T-helper 2 cell treated with Interferon-gamma antibody and Interleukin-4, amounts not matched to agents 5 μg/mL and 100 μg/mL, for 36 hours (primary cell): Measurements from ENCODE around the gene NSL1.
A peak's percentile ranks its signal among the peaks of the same experiment; 100 is the strongest.
"Not testable (repeated sequence)": the region's sequence is repeated elsewhere in the genome, so short reads cannot be mapped to it uniquely, and the experiment has no call there.

Source experiments
- DNase-seq: peaks from one replicate; pipeline ENCODE4 v3.0.0; 2021; ENCODE audit warnings: low spot score
- H3K27ac Mint-ChIP-seq: one replicate; pipeline ENCODE4 v1.8.0; 2021; ENCODE audit warnings: mild to moderate bottlenecking, mixed read lengths
- H3K27me3 Mint-ChIP-seq: one replicate; pipeline ENCODE4 v1.8.0; 2021; ENCODE audit warnings: low read depth, mixed read lengths
- H3K36me3 Mint-ChIP-seq: one replicate; pipeline ENCODE4 v1.8.0; 2021; ENCODE audit warnings: low read depth, mixed read lengths
- H3K4me1 Mint-ChIP-seq: one replicate; pipeline ENCODE4 v1.8.0; 2021; ENCODE audit warnings: low read depth, mixed read lengths
- H3K4me3 Mint-ChIP-seq: one replicate; pipeline ENCODE4 v1.8.0; 2022; ENCODE audit warnings: mild to moderate bottlenecking, moderate library complexity, mixed read lengths
- H3K9me3 Mint-ChIP-seq: one replicate; pipeline ENCODE4 v1.8.0; 2021; ENCODE audit warnings: mixed read lengths

Gene NSL1, protein sequence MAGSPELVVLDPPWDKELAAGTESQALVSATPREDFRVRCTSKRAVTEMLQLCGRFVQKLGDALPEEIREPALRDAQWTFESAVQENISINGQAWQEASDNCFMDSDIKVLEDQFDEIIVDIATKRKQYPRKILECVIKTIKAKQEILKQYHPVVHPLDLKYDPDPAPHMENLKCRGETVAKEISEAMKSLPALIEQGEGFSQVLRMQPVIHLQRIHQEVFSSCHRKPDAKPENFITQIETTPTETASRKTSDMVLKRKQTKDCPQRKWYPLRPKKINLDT

DNA sequence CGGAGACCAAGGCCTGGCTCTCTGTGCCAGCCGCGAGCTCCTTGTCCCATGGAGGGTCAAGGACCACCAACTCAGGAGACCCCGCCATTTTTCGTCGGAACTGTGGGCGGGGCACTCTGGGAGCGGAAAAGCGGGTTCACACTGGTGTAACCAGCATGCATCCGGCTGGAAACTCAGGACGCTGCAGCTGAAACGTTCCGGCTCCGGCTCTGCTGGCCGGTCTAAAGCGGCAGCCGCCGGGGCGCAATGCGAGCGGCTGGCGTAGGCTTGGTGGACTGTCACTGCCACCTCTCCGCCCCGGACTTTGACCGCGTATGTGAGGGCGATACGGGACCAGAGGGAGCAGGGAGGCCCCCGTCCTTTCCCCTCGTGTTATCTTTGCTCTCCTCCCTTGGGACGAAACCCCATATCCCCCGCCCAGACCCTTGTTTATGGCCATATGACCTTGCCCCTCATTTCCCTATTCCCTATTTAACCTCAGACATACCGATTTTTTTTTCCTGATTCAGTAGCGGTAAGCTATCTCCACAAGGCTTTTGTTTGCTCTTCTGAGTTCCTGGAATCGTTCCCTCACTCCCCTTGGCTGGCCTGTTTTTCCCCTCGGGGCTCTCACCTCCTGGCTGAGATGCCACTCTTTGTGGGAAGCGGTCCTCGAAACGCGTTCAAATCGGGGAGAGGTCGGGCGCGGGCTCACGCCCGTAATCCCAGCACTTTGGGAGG lies at the start of gene NSL1, which contains the start of gene TATDN3:
TSS of gene NSL1 (minus strand) at position 102 of the 720 bp plus-strand sequence. CDS start at position 88, 14 bp downstream.
TSS of gene TATDN3 (plus strand) at position 219 of the 720 bp plus-strand sequence. CDS start at position 247, 28 bp downstream.
- H3K36me3 Mint-ChIP-seq: peaks cover 28% of the 10 kb centered on the region
- H3K4me3 Mint-ChIP-seq: peak within 1 kb of the TSS; percentile 100
- H3K4me1 Mint-ChIP-seq: peaks cover 25% of the 10 kb centered on the region

GRCh38 chr1:212838145-212838544 lies 46.6 kb upstream of the NSL1 start:
- H3K9me3 Mint-ChIP-seq: no peaks in the 10 kb centered on the region
- no peak for DNase-seq
- H3K27ac Mint-ChIP-seq: no peak overlapping the region
- no peaks in the 10 kb centered on the region for H3K36me3 Mint-ChIP-seq
- H3K4me3 Mint-ChIP-seq: no peak overlapping the region
- peaks cover 4% of the 10 kb centered on the region for H3K4me1 Mint-ChIP-seq
- peaks cover 3% of the 10 kb centered on the region for H3K27me3 Mint-ChIP-seq

More for the DNA sequence above, at the start of gene NSL1, which contains the start of gene TATDN3:
- Mint-ChIP-seq H3K9me3 (peaks cover 4% of the 10 kb centered on the region), H3K27me3 (no peaks in the 10 kb centered on the region), H3K27ac (peak within 1 kb of the TSS; percentile 98)
- peak; percentile 93 for DNase-seq

GRCh38 chr1:212833211-212834207 lies 41.9 kb upstream of the NSL1 start:
- not testable (repeated sequence) for H3K27ac Mint-ChIP-seq, H3K4me1 Mint-ChIP-seq, H3K27me3 Mint-ChIP-seq, H3K4me3 Mint-ChIP-seq, H3K36me3 Mint-ChIP-seq, DNase-seq, H3K9me3 Mint-ChIP-seq

GRCh38 chr1:212828395-212828794 lies 36.8 kb upstream of the NSL1 start:
- Mint-ChIP-seq H3K36me3 (peaks cover 6% of the 10 kb centered on the region), H3K27ac (no peak overlapping the region), H3K4me1 (peaks cover 4% of the 10 kb centered on the region), H3K27me3 (peaks cover 6% of the 10 kb centered on the region), H3K4me3 (no peak overlapping the region), H3K9me3 (peaks cover 18% of the 10 kb centered on the region)
- no peak for DNase-seq

- Mint-ChIP-seq H3K27ac (no peak overlapping the region), H3K4me3 (no peak overlapping the region), H3K9me3 (peaks cover 18% of the 10 kb centered on the region), H3K36me3 (peaks cover 6% of the 10 kb centered on the region), H3K4me1 (peaks cover 4% of the 10 kb centered on the region), H3K27me3 (peaks cover 6% of the 10 kb centered on the region)
- DNase-seq: no peak
These were observed 36.3 kb upstream of the NSL1 start for GRCh38 chr1:212827831-212828278.

- Mint-ChIP-seq H3K4me1 (peaks cover 4% of the 10 kb centered on the region), H3K36me3 (peaks cover 6% of the 10 kb centered on the region), H3K27ac (no peak overlapping the region), H3K27me3 (peaks cover 6% of the 10 kb centered on the region), H3K4me3 (no peak overlapping the region), H3K9me3 (peaks cover 18% of the 10 kb centered on the region)
- DNase-seq: no peak
These were observed 35.7 kb upstream of the NSL1 start for GRCh38 chr1:212827171-212827776.

DNA sequence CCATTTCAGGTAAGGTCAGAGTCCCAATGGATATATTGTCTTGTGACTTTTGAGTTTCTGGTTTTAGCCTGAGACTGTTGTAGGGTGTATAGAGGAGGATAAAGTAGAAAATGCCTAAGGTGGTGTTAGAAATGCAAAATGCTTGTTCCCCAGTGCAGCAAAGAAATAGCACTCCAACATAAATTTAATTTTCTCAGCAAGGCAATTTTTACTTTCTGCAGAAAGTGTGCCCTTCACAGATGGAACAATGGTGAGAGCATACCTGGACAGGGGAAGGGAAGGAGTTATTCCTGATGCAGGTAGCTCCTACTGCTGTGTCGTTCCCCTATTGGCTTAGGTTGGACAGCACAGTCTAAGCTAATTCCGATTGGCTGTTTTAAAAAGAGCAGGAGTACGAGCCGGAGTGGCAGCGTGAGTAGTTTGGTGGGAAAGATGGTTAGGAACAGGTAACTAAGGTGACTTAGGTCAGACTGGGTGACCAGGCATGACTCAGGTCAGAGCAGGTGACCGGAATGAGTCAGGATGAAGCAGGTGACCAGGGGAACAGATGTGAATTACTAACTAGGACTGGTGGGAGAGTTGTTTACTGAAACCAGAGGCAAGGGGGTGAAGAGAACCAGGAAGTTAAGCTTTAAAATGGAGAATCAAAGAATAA lies 34.3 kb upstream of the NSL1 start:
- H3K4me3 Mint-ChIP-seq: no peak overlapping the region
- DNase-seq: no peak
- H3K36me3 Mint-ChIP-seq: peaks cover 6% of the 10 kb centered on the region
- H3K27me3 Mint-ChIP-seq: peaks cover 6% of the 10 kb centered on the region
- peaks cover 18% of the 10 kb centered on the region for H3K9me3 Mint-ChIP-seq
- peak overlapping the region; percentile 31 for H3K27ac Mint-ChIP-seq
- H3K4me1 Mint-ChIP-seq: no peaks in the 10 kb centered on the region

GRCh38 chr1:212824201-212824600 lies 32.6 kb upstream of the NSL1 start:
- H3K4me1 Mint-ChIP-seq: peaks cover 3% of the 10 kb centered on the region
- peaks cover 6% of the 10 kb centered on the region for H3K36me3 Mint-ChIP-seq
- peaks cover 9% of the 10 kb centered on the region for H3K27me3 Mint-ChIP-seq
- peaks cover 18% of the 10 kb centered on the region for H3K9me3 Mint-ChIP-seq
- H3K27ac Mint-ChIP-seq: no peak overlapping the region
- H3K4me3 Mint-ChIP-seq: no peak overlapping the region
- DNase-seq: no peak

- peaks cover 6% of the 10 kb centered on the region for H3K27me3 Mint-ChIP-seq
- H3K4me3 Mint-ChIP-seq: no peak overlapping the region
- no peak overlapping the region for H3K27ac Mint-ChIP-seq
- no peak for DNase-seq
- peaks cover 6% of the 10 kb centered on the region for H3K36me3 Mint-ChIP-seq
- peaks cover 3% of the 10 kb centered on the region for H3K4me1 Mint-ChIP-seq
- peaks cover 18% of the 10 kb centered on the region for H3K9me3 Mint-ChIP-seq
These were observed 31.4 kb upstream of the NSL1 start for GRCh38 chr1:212822956-212823355.

DNA sequence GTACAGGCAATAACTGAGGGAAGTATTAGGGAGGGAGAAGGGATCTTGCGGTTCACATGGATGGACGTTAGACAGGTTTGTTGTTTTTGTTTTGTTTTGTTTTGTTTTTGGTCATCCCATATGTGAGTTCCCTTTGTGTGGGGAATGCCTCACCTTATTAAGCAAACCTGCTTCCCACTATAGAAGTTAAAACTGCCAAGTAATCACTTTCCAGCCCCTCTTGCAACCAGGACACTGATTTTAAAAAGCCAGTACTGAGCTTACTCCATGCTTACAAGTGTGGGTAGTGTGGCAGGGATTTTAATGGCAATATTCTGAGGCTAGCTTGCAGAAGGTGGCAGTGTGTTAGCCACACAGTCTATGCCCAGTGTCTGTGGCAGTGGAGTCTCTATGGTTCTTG lies 29.4 kb upstream of the NSL1 start:
- no peak overlapping the region for H3K27ac Mint-ChIP-seq
- H3K36me3 Mint-ChIP-seq: peaks cover 8% of the 10 kb centered on the region
- H3K4me1 Mint-ChIP-seq: peaks cover 3% of the 10 kb centered on the region
- H3K27me3 Mint-ChIP-seq: peaks cover 3% of the 10 kb centered on the region
- peaks cover 15% of the 10 kb centered on the region for H3K9me3 Mint-ChIP-seq
- no peak for DNase-seq
- H3K4me3 Mint-ChIP-seq: no peak overlapping the region

DNA sequence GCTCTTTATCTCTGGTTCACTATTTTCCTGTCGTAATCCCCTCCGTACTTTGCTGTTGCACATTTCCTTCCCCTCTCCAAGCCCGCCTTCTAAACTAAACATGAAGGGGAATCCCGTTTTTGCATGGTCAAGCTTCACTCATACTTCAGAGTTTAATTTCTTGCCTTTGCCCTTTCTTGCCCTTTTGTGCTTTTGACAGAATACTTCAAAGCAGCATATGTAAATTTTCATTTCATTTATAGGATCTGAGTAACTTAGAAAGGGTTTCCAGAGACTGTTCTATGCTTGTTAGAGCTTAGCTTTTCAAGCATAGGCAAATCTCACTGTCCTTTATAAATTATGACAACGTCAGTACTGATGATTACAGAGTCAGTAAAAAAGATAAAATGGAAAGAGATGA lies 28.1 kb upstream of the NSL1 start:
- Mint-ChIP-seq H3K4me3 (no peak overlapping the region), H3K36me3 (peaks cover 8% of the 10 kb centered on the region), H3K27ac (no peak overlapping the region), H3K4me1 (peaks cover 3% of the 10 kb centered on the region), H3K9me3 (peaks cover 7% of the 10 kb centered on the region), H3K27me3 (peaks cover 3% of the 10 kb centered on the region)
- no peak for DNase-seq

DNA sequence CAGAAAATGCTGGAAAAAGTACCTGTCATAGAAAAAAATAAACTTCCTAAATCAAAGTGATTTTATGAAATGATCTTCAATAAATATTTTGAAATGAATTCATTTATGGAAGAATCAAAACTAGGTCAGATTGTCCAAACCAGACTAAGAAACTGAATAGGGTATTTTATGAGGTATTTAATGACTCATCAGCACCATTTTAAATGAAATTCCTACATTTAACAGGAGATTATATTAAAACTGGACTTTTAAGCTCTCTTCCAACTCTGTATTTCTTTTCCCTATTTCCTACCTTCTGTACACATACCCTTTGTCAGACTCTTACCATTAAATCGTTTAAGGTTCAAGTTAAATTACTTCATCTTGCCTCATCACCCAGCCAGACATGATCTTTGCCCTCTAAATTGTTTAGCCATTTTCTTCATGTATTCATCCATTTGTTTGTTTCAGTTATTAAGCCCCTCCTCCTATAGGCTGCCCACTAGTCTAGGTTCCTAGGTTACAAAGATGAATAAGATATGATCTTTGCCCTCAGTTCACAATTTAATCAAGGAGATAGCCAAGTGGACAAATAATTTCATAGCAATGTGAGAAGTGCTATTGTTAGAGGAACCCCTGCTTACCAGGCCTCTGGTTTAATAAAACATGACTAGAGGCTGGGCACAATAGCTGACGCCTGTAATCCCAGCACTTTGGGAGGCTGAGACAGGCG lies 25.1 kb upstream of the NSL1 start:
- H3K4me1 Mint-ChIP-seq: peaks cover 3% of the 10 kb centered on the region
- H3K4me3 Mint-ChIP-seq: no peak overlapping the region
- no peaks in the 10 kb centered on the region for H3K9me3 Mint-ChIP-seq
- peaks cover 3% of the 10 kb centered on the region for H3K27me3 Mint-ChIP-seq
- peaks cover 1% of the 10 kb centered on the region for H3K36me3 Mint-ChIP-seq
- no peak for DNase-seq
- H3K27ac Mint-ChIP-seq: no peak overlapping the region
